ENCODE data around the gene SLC37A2. TPM values are rescaled to one million over a fixed set of nuclear protein-coding genes. Genes with fewer than 3 reads are reported as not detected.

SLC37A2 gene
- total and polyA plus RNA-seq, 2 experiments from 2014 or later: 0.98 to 1.0 TPM

DNA sequence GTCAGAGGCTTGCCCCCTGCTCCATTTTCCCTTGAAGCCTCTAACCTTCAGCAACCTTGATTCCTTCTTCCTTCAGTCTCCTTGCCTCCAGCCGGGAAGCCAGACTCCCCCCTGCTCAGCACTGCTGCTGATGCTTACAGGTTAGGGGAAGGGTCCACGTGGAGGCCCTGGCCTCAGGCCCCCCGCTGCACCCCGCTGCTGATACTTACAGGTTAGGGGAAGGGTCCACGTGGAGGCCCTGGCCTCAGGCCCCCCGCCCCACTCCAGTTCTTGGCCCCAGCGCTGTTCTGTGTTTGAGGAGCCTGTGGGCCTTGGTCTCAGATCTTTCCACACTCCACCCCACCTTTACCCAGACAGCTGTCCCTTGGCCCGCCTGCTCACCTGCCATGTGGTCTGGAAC lies 75.9 kb downstream of the SLC37A2 start:
- Histone ChIP-seq H3K27ac (no peak overlapping the region), H3K4me3 (no peak overlapping the region), H3K9me3 (ENCODE audit: low read depth) (no peaks in the 10 kb centered on the region), H3K4me1 (ENCODE audit: low read depth) (no peaks in the 10 kb centered on the region), H3K36me3 (no peaks in the 10 kb centered on the region), H3K27me3 (peaks cover 13% of the 10 kb centered on the region)
- DNase-seq (ENCODE audit: low read depth in 1 of 2, low spot score in 1 of 2): no peak
- TF ChIP-seq, protein P1, sequence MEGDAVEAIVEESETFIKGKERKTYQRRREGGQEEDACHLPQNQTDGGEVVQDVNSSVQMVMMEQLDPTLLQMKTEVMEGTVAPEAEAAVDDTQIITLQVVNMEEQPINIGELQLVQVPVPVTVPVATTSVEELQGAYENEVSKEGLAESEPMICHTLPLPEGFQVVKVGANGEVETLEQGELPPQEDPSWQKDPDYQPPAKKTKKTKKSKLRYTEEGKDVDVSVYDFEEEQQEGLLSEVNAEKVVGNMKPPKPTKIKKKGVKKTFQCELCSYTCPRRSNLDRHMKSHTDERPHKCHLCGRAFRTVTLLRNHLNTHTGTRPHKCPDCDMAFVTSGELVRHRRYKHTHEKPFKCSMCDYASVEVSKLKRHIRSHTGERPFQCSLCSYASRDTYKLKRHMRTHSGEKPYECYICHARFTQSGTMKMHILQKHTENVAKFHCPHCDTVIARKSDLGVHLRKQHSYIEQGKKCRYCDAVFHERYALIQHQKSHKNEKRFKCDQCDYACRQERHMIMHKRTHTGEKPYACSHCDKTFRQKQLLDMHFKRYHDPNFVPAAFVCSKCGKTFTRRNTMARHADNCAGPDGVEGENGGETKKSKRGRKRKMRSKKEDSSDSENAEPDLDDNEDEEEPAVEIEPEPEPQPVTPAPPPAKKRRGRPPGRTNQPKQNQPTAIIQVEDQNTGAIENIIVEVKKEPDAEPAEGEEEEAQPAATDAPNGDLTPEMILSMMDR (IDR thresholded peaks at IDR 0.05; ENCODE audit: low read depth, low read length): no peak

DNA sequence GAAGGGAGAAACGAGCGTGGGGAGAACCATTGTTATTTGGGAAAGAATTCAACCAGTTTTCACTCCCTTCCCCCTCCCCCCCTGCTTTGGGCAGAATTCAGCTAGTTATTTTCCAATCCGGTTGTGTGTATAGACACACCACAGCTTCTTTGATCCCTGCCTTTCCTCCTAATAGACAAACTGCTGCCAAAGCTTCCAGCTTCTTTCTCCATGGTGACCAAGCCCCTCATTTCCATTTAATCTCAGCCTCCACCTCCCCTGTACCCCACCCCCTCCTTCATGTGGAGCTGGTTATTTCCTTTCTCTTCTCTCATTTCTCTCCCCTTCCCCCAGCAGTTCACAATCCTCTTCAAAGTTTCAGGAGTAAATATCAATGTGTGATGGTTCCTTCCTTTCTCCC lies 76.7 kb downstream of the SLC37A2 start:
- no peak overlapping the region for H3K27ac ChIP-seq
- no peaks in the 10 kb centered on the region for H3K4me1 ChIP-seq (ENCODE audit: low read depth)
- H3K9me3 ChIP-seq (ENCODE audit: low read depth): no peaks in the 10 kb centered on the region
- H3K4me3 ChIP-seq: no peak overlapping the region
- TF ChIP-seq, protein P1 (IDR thresholded peaks at IDR 0.05; ENCODE audit: low read depth, low read length): no peak
- H3K27me3 ChIP-seq: peaks cover 13% of the 10 kb centered on the region
- DNase-seq (ENCODE audit: low read depth in 1 of 2, low spot score in 1 of 2): no peak
- no peaks in the 10 kb centered on the region for H3K36me3 ChIP-seq

Other genes starting within 250 kb of the SLC37A2 start
- 7.1 and 10.3 TPM in 2 replicates for gene ROBO3, start 197.9 kb upstream of the SLC37A2 start, total RNA-seq
- gene ROBO3, start 197.9 kb upstream of the SLC37A2 start, polyA plus RNA-seq: 2.6 and 6.0 TPM in 2 replicates
- gene ROBO4, start 165.4 kb upstream of the SLC37A2 start, total RNA-seq: 0.74 and 2.4 TPM in 2 replicates
- 0.21 and 0.46 TPM in 2 replicates for gene ROBO4, start 165.4 kb upstream of the SLC37A2 start, polyA plus RNA-seq
- gene HEPN1, start 144.1 kb upstream of the SLC37A2 start, total RNA-seq: not detected in 2 replicates
- gene HEPN1, start 144.1 kb upstream of the SLC37A2 start, polyA plus RNA-seq: not detected in 2 replicates
- 0.04 and 0.12 TPM in 2 replicates for gene HEPACAM, start 127.3 kb upstream of the SLC37A2 start, total RNA-seq
- not detected in 2 replicates for gene HEPACAM, start 127.3 kb upstream of the SLC37A2 start, polyA plus RNA-seq
- 0.95 and 2.2 TPM in 2 replicates for gene CCDC15, start 109.1 kb upstream of the SLC37A2 start, total RNA-seq
- gene CCDC15, start 109.1 kb upstream of the SLC37A2 start, polyA plus RNA-seq: 0.59 and 2.2 TPM in 2 replicates
- 21.3 and 23.4 TPM in 2 replicates for gene TMEM218, start 48.3 kb downstream of the SLC37A2 start, total RNA-seq
- gene TMEM218, start 48.3 kb downstream of the SLC37A2 start, polyA plus RNA-seq: 26.8 and 33.8 TPM in 2 replicates
- 3.6 and 6.1 TPM in 2 replicates for gene PKNOX2, start 101.4 kb downstream of the SLC37A2 start, total RNA-seq
- 2.1 and 5.8 TPM in 2 replicates for gene PKNOX2, start 101.4 kb downstream of the SLC37A2 start, polyA plus RNA-seq

All from cardiac muscle cell (in vitro differentiated cells and primary cell).